ENCODE data around the gene PIGR.

PIGR gene

DNA sequence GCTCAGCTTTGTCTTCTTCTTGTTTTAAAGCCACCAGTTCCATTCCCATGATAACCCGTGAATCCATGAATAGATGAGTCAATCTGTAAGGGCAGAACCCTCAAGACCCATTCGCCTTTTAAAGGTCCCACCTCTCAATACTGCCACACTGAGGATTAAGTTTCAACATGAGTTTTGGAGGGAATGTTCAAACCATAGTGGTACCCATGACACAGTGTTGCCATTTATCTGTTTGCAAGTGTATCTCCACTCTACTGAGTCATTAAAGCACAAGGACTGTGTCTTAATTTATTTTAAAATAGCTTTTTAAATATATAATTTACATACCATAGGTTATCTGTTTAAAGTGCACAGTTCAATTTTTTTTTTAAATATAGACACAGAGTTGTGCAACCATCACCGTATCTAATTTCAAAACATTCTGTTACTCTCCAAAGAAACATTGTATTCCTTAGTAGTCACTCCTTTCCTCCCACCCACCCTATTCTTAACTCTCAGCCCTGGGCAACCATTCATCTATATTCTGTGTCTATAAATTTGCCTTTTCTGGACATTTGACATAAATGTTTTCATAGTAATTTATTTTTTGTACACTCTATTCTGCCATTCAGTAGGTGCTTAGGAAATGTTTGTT lies 53.8 kb downstream of the PIGR start:
- no peak for DNase-seq (ENCODE audit: low spot score)

DNA sequence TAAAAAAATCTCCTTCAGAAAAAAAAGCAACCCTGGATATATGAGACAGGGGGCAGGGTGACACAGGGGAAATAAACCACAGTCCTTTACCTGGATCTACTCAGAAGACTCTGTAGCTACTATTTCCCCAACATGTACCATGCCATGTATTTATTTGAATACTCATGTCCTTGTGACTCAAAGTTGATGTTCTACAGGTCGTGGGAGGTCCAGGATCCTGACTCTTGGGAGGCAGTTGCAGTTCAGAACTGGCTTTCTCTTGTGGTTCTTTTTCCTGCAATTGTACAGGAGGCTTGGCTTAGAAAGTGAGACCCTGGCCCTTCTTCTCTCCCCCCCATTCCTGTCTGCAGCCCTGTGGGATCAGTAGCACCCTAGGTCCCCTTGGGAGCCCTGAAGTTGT lies 54.9 kb downstream of the PIGR start:
- no peak for DNase-seq (ENCODE audit: low spot score)

DNA sequence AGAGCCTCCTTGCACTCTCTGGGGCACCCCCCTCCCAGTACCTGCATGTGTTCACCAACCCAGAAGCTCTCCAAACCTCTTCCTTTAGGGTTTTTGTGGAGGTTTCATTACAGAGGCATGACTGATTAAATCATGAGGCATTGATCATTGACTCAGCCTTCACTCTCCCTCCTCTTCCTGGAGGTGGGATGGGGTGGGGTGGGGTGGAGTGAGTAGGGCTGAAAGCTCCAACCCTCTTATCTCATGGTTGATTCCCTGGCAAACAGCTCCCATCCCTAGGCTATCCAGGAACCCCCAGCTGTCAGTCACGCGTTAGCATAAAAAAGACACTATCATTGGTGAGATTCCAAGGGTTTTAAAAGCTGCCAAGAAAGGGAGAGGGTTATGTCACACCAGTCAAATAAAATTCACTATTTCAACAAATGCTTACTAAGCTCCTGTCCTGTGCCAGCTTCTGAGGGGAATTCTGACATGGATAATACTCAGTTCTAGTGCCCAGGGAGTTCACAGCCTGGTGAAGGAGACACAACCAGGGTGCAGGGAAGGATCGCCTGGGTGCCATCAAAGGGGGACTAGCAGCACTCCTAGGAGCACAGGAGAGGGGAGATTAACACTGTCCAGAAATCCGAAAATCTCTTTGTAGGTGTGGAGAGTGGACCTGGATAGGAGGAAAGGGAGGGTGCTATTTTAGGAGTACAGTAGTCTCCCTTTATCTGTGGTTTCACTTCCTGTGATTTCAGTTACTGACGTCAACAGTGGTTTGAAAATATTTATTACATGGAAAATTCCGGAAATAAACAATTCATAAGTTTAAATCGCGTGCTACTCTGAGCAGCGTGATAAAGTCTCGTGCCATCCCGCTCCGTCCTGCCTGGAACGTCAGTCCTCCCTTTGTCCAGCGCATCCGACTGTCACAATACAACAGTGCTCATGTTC lies 55.9 kb downstream of the PIGR start:
- DNase-seq (ENCODE audit: low spot score), result no peak

DNA sequence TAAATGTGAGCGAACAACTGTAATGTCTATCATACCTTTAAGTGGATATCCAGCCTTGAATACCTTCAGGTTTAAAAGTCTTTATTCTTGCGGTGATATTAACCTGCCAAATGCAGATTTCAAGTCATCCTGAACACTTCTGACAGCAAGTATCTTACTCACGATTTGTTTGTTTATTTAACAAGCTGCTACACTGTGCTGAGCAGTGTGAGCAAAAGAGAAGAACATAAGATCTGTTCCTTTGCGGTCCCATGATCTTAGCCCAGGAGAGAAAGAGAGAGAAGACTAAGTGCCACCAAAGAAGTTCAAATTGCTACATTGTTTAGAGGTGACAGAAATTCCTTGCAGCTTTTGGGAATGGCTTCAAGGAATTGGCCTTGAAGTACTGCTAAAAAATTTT lies 58.6 kb downstream of the PIGR start:
- DNase-seq (ENCODE audit: low spot score), result no peak

DNA sequence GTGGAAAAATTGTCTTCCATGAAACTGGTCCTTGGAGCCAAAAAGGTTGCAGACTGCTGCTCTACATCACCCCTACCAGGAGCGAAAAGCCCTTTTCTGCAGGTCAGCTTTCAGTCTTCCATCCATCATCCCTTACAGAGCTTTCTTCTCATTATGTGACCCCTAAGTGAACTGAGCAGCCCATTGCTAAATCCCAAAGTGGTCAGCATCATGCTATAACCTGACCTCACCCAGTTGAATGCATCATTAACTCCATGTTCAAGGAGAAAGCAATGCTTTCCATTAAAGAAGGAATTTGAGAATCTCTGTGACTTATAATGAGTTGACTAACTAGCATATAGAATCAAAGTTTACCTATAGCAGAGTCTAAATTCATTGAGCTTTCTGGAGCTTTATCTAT lies 59.4 kb downstream of the PIGR start:
- no peak for DNase-seq (ENCODE audit: low spot score)

DNA sequence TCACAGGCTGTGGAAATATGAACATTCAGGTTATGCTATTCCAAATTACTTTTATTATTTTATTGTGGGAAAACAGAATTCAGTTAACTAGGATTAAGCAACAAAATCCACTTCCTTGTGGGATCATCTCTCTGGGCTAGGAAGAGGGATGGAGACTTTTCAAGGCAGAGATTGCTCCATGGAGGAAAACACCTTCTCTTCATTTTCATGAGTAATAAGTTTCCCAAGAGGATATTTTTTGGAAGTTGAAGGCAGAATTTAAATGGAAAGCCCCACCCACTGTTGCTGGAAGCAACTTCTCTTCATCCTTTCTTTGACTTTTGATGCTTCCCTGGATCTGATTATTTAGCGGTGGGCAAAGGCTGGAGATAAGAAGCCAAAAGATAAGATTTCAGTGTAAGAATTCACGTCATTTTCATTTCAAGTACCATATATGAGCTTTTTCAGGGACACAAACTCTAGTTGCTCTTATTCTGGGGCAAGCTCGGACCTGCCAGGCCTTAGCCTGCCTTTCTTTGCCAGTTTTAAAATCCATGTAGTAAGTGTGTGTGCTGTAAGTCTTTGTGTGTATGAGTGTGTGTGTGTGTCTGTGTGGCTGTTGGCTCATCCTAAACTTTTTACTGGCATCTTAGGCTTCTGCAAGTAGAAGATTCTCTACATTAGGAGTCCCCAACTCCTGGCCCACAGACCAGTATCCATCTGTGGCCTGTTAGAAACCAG lies 60.8 kb downstream of the PIGR start:
- no peak for DNase-seq (ENCODE audit: low spot score)

DNA sequence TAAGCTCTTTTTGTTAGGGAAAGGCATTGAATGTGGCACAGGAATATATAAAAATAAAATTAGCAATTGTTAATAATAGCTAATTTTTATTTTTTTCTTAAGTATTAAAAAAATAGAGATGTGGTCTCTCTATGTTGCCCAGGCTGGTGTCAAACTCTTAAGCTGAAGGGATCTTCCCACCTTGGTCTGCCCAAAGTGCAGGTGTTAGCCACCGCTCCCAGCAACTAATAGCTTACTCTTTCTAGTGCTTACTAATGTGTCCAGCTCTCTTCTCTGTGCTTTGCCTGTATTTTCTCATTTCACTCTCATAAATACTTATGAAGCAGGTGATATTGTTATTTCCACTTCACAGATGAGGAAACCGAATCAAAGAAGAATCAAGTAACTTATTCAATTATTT lies 62.4 kb downstream of the PIGR start:
- no peak for DNase-seq (ENCODE audit: low spot score)

DNA sequence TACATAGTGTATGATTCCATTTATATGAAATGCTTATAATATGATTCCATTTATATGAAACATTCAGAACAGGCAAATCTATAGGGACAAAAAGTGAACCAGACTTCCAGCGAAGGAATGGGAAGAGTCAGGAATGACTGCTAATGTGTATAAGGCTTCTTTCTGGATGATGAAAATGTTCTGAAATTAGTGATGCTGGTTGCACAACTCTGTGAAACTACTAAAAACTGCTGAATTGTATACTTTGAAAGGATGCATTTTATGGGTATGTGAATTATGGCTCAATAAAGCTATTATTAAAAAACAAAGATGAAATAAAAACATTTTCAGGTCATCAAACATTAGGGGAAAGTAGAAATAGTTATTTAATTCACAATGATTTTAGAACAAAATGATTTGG lies 63.1 kb downstream of the PIGR start:
- no peak for DNase-seq (ENCODE audit: low spot score)

GRCh38 chr1:206882555-206882954 lies 63.7 kb downstream of the PIGR start:
- DNase-seq (ENCODE audit: low spot score), result no peak

- DNase-seq (ENCODE audit: low spot score), result no peak
Observed at GRCh38 chr1:206880314-206880713, 66.0 kb downstream of the PIGR start.

All from SK-N-DZ (cell line).